Thyroid gland (tissue), 4 donors: ENCODE results near the gene WWC2. TPM values are rescaled to one million over a fixed set of nuclear protein-coding genes. Genes with fewer than 3 reads are reported as not detected.

Experiments
- DNase-seq, 2 donors: peaks; one replicate each; pipeline ENCODE4 v3.0.0-alpha.2; 2019
- H3K27ac ChIP-seq, 3 donors: fragments of 200-600 bp; sonication (generic); 1 replicate in 2 of 3; 2 replicates in 1 of 3; pipeline ENCODE4 v1.5.1; 2016 to 2019; ENCODE audit warnings: mild to moderate bottlenecking in 1 of 3, moderate library complexity in 1 of 3
- H3K27me3 ChIP-seq: fragments of 200-600 bp; sonication (generic); one replicate; pipeline ENCODE4 v1.5.1; 2019
- H3K36me3 ChIP-seq, 2 donors: fragments of 200-600 bp; sonication (generic); one replicate each; pipeline ENCODE4 v1.5.1; 2016 to 2019
- H3K4me1 ChIP-seq, 2 donors: fragments of 200-600 bp; sonication (generic); one replicate each; pipeline ENCODE4 v1.5.1; 2017 to 2019
- H3K4me3 ChIP-seq, 3 donors: fragments of 200-600 bp; sonication (generic); replicated peaks in 1 of 3; 1 replicate in 2 of 3; 2 replicates in 1 of 3; pipeline ENCODE4 v1.5.1; 2016; ENCODE audit warnings: mild to moderate bottlenecking in 1 of 3
- H3K9me3 ChIP-seq: fragments of 200-600 bp; sonication (generic); one replicate; pipeline ENCODE4 v1.5.1; 2017
- POLR2A ChIP-seq, 2 donors: fragments of 450-650 bp; IDR thresholded peaks; one replicate each; pipeline ENCODE4 v1.6.1; 2017; ENCODE audit warnings: antibody characterized with exemption in 2 of 2, mild to moderate bottlenecking in 2 of 2, moderate library complexity in 1 of 2
- WGBS, 2 donors: methylation state at CpG; one replicate each; pipeline ENCODE4 v1.1.5; 2017; 5-methylcytosine and 5-hydroxymethylcytosine counted together
- intact Hi-C: fragments of 100-400 bp; cut with DNase I; formaldehyde crosslinking; loops from one replicate; pipeline ENCODE4 v1.15.1; 2023
- total RNA-seq, 4 donors: library from RNA; depleted of rRNA; stranded (reverse); fragments of >200 nt; gene quantifications; one replicate each; pipeline ENCODE4 v1.2.3, GENCODE V29; 2016
- TF ChIP-seq, protein P1 (sequence below), 6 experiments: fragments of 200-600 bp in 3 of 6; fragments of 450-650 bp in 3 of 6; sonication (generic) in 3 of 6; IDR thresholded peaks; one replicate each; pipeline ENCODE4 v1.5.1; 2016 to 2019; ENCODE audit warnings: antibody characterized with exemption in 6 of 6, mild to moderate bottlenecking in 2 of 6, inconsistent platforms in 1 of 6, moderate library complexity in 1 of 6

WWC2 gene
- total RNA-seq, 4 donors from 2014 or later = 44.6 to 87.4 (median 53.5) TPM

- no peak for DNase-seq
- WGBS, 2 donors = 80 to 82% methylated on average over 8 of the region's 8 CpGs
- Histone ChIP-seq H3K4me1 (no peaks in the 10 kb centered on the region), H3K27me3 (no peaks in the 10 kb centered on the region), H3K4me3 (no peak overlapping the region), H3K36me3 (no peaks in the 10 kb centered on the region), H3K27ac (no peak overlapping the region), H3K9me3 (no peaks in the 10 kb centered on the region)
- TF ChIP-seq, protein P1, sequence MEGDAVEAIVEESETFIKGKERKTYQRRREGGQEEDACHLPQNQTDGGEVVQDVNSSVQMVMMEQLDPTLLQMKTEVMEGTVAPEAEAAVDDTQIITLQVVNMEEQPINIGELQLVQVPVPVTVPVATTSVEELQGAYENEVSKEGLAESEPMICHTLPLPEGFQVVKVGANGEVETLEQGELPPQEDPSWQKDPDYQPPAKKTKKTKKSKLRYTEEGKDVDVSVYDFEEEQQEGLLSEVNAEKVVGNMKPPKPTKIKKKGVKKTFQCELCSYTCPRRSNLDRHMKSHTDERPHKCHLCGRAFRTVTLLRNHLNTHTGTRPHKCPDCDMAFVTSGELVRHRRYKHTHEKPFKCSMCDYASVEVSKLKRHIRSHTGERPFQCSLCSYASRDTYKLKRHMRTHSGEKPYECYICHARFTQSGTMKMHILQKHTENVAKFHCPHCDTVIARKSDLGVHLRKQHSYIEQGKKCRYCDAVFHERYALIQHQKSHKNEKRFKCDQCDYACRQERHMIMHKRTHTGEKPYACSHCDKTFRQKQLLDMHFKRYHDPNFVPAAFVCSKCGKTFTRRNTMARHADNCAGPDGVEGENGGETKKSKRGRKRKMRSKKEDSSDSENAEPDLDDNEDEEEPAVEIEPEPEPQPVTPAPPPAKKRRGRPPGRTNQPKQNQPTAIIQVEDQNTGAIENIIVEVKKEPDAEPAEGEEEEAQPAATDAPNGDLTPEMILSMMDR (IDR thresholded peaks at IDR 0.05) = no peak
- TF ChIP-seq POLR2A (IDR thresholded peaks at IDR 0.05) = no peak
- intact Hi-C loops = no loop called here
Observed at GRCh38 chr4:183369073-183369472, 270.0 kb downstream of the WWC2 start.

Other genes with a start within 250 kb of the WWC2 start
- gene DCTD, start 181.9 kb upstream of the WWC2 start, total RNA-seq = 100 to 1,000 TPM in 3 of 4 donors, 10 to 100 TPM in 1; 99.3 to 150 (median 119) TPM
- gene CLDN22, start 221.0 kb downstream of the WWC2 start, total RNA-seq = not detected
- gene CLDN24, start 223.2 kb downstream of the WWC2 start, total RNA-seq = not detected